Activated naive CD4-positive, alpha-beta T cell treated with anti-CD3 and anti-CD28 coated beads, Interleukin-2, amount 10 ng/mL, durations not matched to agents 7 days and 5 days (primary cell): ENCODE results near the gene EEF1AKMT2.

Experiments used
- CTCF ChIA-PET: fragments of 350-600 bp; sonication (Branson Sonifier 250); formaldehyde crosslinking; loops from one replicate; lab custom pipeline; 2021; ENCODE audit warnings: antibody characterized with exemption; lab: Charles Lee
- DNase-seq: peaks from one replicate; pipeline ENCODE4 v3.0.0-alpha.2; 2020
- H3K27ac Mint-ChIP-seq: one replicate; pipeline ENCODE4 v1.8.0; 2021; ENCODE audit warnings: mild to moderate bottlenecking, moderate library complexity, mixed read lengths
- H3K27me3 Mint-ChIP-seq: one replicate; pipeline ENCODE4 v1.8.0; 2021; ENCODE audit warnings: mild to moderate bottlenecking, mixed read lengths
- H3K36me3 Mint-ChIP-seq: one replicate; pipeline ENCODE4 v1.8.0; 2021; ENCODE audit warnings: mixed read lengths
- H3K4me1 Mint-ChIP-seq: one replicate; pipeline ENCODE4 v1.8.0; 2021; ENCODE audit warnings: mixed read lengths
- H3K4me3 Mint-ChIP-seq: one replicate; pipeline ENCODE4 v1.8.0; 2021; ENCODE audit warnings: mild to moderate bottlenecking, moderate library complexity, mixed read lengths
- H3K9me3 Mint-ChIP-seq: one replicate; pipeline ENCODE4 v1.8.0; 2021; ENCODE audit warnings: mixed read lengths

The EEF1AKMT2 gene

GRCh38 chr10:124717911-124718741 lies 73.6 kb downstream of the EEF1AKMT2 start:
- H3K27me3 Mint-ChIP-seq: no peaks in the 10 kb centered on the region
- peak overlapping the region; percentile 52 for H3K4me3 Mint-ChIP-seq
- CTCF ChIA-PET: interaction anchor here (0.9 to 4.9 kb wide), 16 partner anchors 9 to 186 kb away, joined by 3 to 34 read pairs (median 8); no protein-coding TSS in a partner anchor
- peaks cover 17% of the 10 kb centered on the region for H3K36me3 Mint-ChIP-seq
- H3K9me3 Mint-ChIP-seq: no peaks in the 10 kb centered on the region
- H3K27ac Mint-ChIP-seq: peak overlapping the region; percentile 99
- peaks cover 96% of the 10 kb centered on the region for H3K4me1 Mint-ChIP-seq
- peak; percentile 75 for DNase-seq

GRCh38 chr10:124717041-124717757 lies 74.5 kb downstream of the EEF1AKMT2 start:
- H3K9me3 Mint-ChIP-seq: no peaks in the 10 kb centered on the region
- H3K4me3 Mint-ChIP-seq: no peak overlapping the region
- peaks cover 95% of the 10 kb centered on the region for H3K4me1 Mint-ChIP-seq
- DNase-seq: no peak
- peaks cover 23% of the 10 kb centered on the region for H3K36me3 Mint-ChIP-seq
- H3K27me3 Mint-ChIP-seq: no peaks in the 10 kb centered on the region
- H3K27ac Mint-ChIP-seq: peak overlapping the region; percentile 99
- CTCF ChIA-PET: interaction anchor here (0.9 to 4.9 kb wide), 11 partner anchors 12 to 185 kb away, joined by 3 to 34 read pairs (median 16); no protein-coding TSS in a partner anchor

- H3K27ac Mint-ChIP-seq: peak overlapping the region; percentile 12
These were observed 75.3 kb downstream of the EEF1AKMT2 start for GRCh38 chr10:124716369-124716768.

GRCh38 chr10:124715439-124715838 lies 76.2 kb downstream of the EEF1AKMT2 start:
- no peaks in the 10 kb centered on the region for H3K27me3 Mint-ChIP-seq
- no peak overlapping the region for H3K4me3 Mint-ChIP-seq
- peak overlapping the region; percentile 43 for H3K27ac Mint-ChIP-seq
- H3K36me3 Mint-ChIP-seq: peaks cover 25% of the 10 kb centered on the region
- DNase-seq: no peak
- peaks cover 88% of the 10 kb centered on the region for H3K4me1 Mint-ChIP-seq
- no peaks in the 10 kb centered on the region for H3K9me3 Mint-ChIP-seq
- CTCF ChIA-PET: interaction anchor here (0.6 to 4.9 kb wide), 4 partner anchors 10 to 27 kb away, joined by 3 to 34 read pairs (median 4); no protein-coding TSS in a partner anchor

More at GRCh38 chr10:124716369-124716768, 75.3 kb downstream of the EEF1AKMT2 start:
- CTCF ChIA-PET: interaction anchor here (0.7 to 4.9 kb wide), 5 partner anchors 11 to 27 kb away, joined by 3 to 34 read pairs (median 24); no protein-coding TSS in a partner anchor
- no peaks in the 10 kb centered on the region for H3K27me3 Mint-ChIP-seq
- no peak overlapping the region for H3K4me3 Mint-ChIP-seq
- H3K36me3 Mint-ChIP-seq: peaks cover 23% of the 10 kb centered on the region
- peaks cover 88% of the 10 kb centered on the region for H3K4me1 Mint-ChIP-seq
- no peaks in the 10 kb centered on the region for H3K9me3 Mint-ChIP-seq
- DNase-seq: no peak

- no peaks in the 10 kb centered on the region for H3K27me3 Mint-ChIP-seq
- H3K4me3 Mint-ChIP-seq: no peak overlapping the region
- peak overlapping the region; percentile 31 for H3K27ac Mint-ChIP-seq
- no peaks in the 10 kb centered on the region for H3K9me3 Mint-ChIP-seq
- no peak for DNase-seq
- peaks cover 25% of the 10 kb centered on the region for H3K36me3 Mint-ChIP-seq
- CTCF ChIA-PET: interaction anchor here (0.7 kb wide), 1 partner anchor 9 kb away, joined by 3 read pairs; no protein-coding TSS in a partner anchor
- H3K4me1 Mint-ChIP-seq: peaks cover 90% of the 10 kb centered on the region
These were observed 77.9 kb downstream of the EEF1AKMT2 start for GRCh38 chr10:124713679-124714255.

GRCh38 chr10:124712704-124713407 lies 78.8 kb downstream of the EEF1AKMT2 start:
- Mint-ChIP-seq H3K27me3 (no peaks in the 10 kb centered on the region), H3K4me1 (peaks cover 90% of the 10 kb centered on the region), H3K27ac (no peak overlapping the region), H3K36me3 (peaks cover 28% of the 10 kb centered on the region), H3K4me3 (no peak overlapping the region), H3K9me3 (no peaks in the 10 kb centered on the region)
- DNase-seq: no peak
- CTCF ChIA-PET: interaction anchor here (0.7 kb wide), 1 partner anchor 8 kb away, joined by 3 read pairs; no protein-coding TSS in a partner anchor

GRCh38 chr10:124711145-124711544 lies 80.5 kb downstream of the EEF1AKMT2 start:
- H3K4me1 Mint-ChIP-seq: peaks cover 89% of the 10 kb centered on the region
- no peak overlapping the region for H3K27ac Mint-ChIP-seq
- CTCF ChIA-PET: no interaction called here
- no peaks in the 10 kb centered on the region for H3K27me3 Mint-ChIP-seq
- DNase-seq: no peak
- H3K9me3 Mint-ChIP-seq: no peaks in the 10 kb centered on the region
- H3K4me3 Mint-ChIP-seq: no peak overlapping the region
- H3K36me3 Mint-ChIP-seq: peaks cover 31% of the 10 kb centered on the region

- H3K36me3 Mint-ChIP-seq: peaks cover 32% of the 10 kb centered on the region
- no peak overlapping the region for H3K4me3 Mint-ChIP-seq
- H3K27ac Mint-ChIP-seq: no peak overlapping the region
- CTCF ChIA-PET: no interaction called here
- H3K27me3 Mint-ChIP-seq: no peaks in the 10 kb centered on the region
- H3K4me1 Mint-ChIP-seq: peaks cover 89% of the 10 kb centered on the region
- no peaks in the 10 kb centered on the region for H3K9me3 Mint-ChIP-seq
- DNase-seq: no peak
These were observed 81.3 kb downstream of the EEF1AKMT2 start for GRCh38 chr10:124710266-124710881.

- Mint-ChIP-seq H3K9me3 (no peaks in the 10 kb centered on the region), H3K27ac (no peak overlapping the region)
These were observed 81.8 kb downstream of the EEF1AKMT2 start for GRCh38 chr10:124709861-124710260.

GRCh38 chr10:124708922-124709520 lies 82.7 kb downstream of the EEF1AKMT2 start:
- Mint-ChIP-seq H3K27ac (no peak overlapping the region), H3K9me3 (no peaks in the 10 kb centered on the region), H3K4me1 (peaks cover 89% of the 10 kb centered on the region), H3K36me3 (peaks cover 44% of the 10 kb centered on the region), H3K4me3 (no peak overlapping the region), H3K27me3 (no peaks in the 10 kb centered on the region)
- DNase-seq: no peak
- CTCF ChIA-PET: interaction anchor here (1.2 to 7.8 kb wide), 3 partner anchors 10 to 32 kb away, joined by 3 to 60 read pairs (median 7); no protein-coding TSS in a partner anchor

More at GRCh38 chr10:124709861-124710260, 81.8 kb downstream of the EEF1AKMT2 start:
- CTCF ChIA-PET: no interaction called here
- no peak for DNase-seq
- Mint-ChIP-seq H3K4me1 (peaks cover 89% of the 10 kb centered on the region), H3K27me3 (no peaks in the 10 kb centered on the region), H3K4me3 (no peak overlapping the region), H3K36me3 (peaks cover 37% of the 10 kb centered on the region)

GRCh38 chr10:124708246-124708779 lies 83.4 kb downstream of the EEF1AKMT2 start:
- Mint-ChIP-seq H3K4me1 (peaks cover 89% of the 10 kb centered on the region), H3K36me3 (peaks cover 50% of the 10 kb centered on the region), H3K27ac (no peak overlapping the region), H3K4me3 (no peak overlapping the region), H3K27me3 (no peaks in the 10 kb centered on the region), H3K9me3 (no peaks in the 10 kb centered on the region)
- DNase-seq: no peak
- CTCF ChIA-PET: interaction anchor here (1.1 to 7.8 kb wide), 5 partner anchors 11 to 169 kb away, joined by 3 to 60 read pairs (median 3); no protein-coding TSS in a partner anchor
